ENCODE results near the gene CCDC60. TPM values are rescaled to one million over a fixed set of nuclear protein-coding genes. Genes with fewer than 3 reads are reported as not detected.
"Not testable (repeated sequence)": the region's sequence is repeated elsewhere in the genome, so short reads cannot be mapped to it uniquely, and the experiment has no call there.

Gene CCDC60
- total RNA-seq, 8 experiments from 2014 or later, result 0.41 to 27.0 (median 10.8) TPM

DNA sequence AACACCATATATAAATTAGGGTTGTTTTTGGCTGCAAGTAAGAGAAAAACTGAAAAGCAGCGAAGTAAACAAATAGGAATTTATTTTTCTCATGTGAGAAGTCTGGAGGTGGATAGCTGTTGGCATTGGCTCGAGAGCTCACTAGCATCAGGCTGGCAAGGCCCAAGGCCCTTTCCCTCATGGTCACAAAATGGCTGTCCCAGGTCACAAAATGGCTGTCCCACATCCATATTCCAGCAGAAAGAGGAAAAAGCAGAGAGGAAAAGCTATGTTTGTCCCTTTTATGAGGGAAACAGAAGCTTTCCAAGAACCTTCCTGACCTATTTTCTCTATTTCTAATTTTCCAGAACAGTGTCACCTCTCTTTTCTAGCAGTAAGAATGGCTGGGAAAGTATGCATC lies 7.5 kb downstream of the CCDC60 start:
- no peak for ATAC-seq (replicated peaks in 6 of 8)
- Histone ChIP-seq H3K4me1 (replicated peaks in 1 of 2) (peaks cover 41 to 49% of the 10 kb centered on the region in 2 donors), H3K27ac (no peak overlapping the region), H3K4me3 (no peak overlapping the region)
- 13 to 100% (median 80%) methylated on average over 1 to 2 of the region's 2 CpGs; no CpG with 5 or more reads in 3 of the 10 experiments for WGBS, 10 experiments
- in situ Hi-C loops (cut with MboI; ENCODE audit: low pct_unique_long_range_greater_than_20kb in 2 of 9, low sequenced_read_pairs in 9 of 9, unreplicated experiment in 9 of 9), result no loop called here

DNA sequence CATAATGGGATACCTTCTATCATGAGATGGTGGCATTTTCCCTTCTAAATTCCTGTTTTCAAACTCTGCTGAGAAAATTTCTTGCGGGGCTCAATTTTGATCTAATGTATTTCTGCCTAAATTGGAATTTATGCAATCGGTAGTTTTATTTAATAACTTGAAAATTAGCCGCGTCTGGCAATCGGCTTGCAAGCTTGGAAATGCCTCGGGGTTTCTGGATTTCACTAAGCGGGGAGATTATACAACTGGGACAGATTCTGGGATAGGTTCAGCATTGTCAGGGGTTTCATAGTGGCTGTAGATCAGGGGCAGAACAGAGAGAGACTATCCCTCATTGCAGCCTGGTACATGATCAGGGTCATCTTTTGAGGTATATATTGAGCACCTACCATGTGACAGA lies 8.6 kb downstream of the CCDC60 start:
- 33 to 100% (median 94%) methylated on average over 2 to 7 of the region's 7 CpGs; no CpG with 5 or more reads in 1 of the 10 experiments for WGBS, 10 experiments
- in situ Hi-C loops (cut with MboI; ENCODE audit: low pct_unique_long_range_greater_than_20kb in 2 of 9, low sequenced_read_pairs in 9 of 9, unreplicated experiment in 9 of 9), result no loop called here
- peaks cover 33 to 38% of the 10 kb centered on the region in 2 donors for H3K4me1 ChIP-seq (replicated peaks in 1 of 2)
- H3K27ac ChIP-seq, result no peak overlapping the region
- no peak for ATAC-seq (replicated peaks in 6 of 8)
- no peak overlapping the region for H3K4me3 ChIP-seq

DNA sequence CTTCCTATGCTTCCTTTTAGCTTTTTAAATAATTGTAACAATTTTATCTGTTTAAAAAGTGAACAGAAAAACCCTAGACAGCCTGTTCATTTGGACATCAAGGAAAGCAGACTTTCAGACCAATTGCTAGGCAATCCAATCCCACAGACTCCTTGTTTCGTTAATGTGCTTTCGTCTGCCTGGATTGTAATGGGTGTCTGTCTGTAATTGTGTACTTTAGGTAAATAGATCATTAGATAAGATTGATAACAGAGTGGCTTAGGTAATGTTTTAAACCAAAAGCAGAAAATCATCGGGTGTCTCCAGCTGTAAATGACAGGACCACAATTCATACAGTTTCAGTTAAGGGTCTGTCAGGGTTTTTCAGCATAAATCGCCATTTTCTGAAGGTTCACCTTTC lies 19.6 kb downstream of the CCDC60 start:
- in situ Hi-C loops (cut with MboI; ENCODE audit: low pct_unique_long_range_greater_than_20kb in 2 of 9, low sequenced_read_pairs in 9 of 9, unreplicated experiment in 9 of 9), result no loop called here

DNA sequence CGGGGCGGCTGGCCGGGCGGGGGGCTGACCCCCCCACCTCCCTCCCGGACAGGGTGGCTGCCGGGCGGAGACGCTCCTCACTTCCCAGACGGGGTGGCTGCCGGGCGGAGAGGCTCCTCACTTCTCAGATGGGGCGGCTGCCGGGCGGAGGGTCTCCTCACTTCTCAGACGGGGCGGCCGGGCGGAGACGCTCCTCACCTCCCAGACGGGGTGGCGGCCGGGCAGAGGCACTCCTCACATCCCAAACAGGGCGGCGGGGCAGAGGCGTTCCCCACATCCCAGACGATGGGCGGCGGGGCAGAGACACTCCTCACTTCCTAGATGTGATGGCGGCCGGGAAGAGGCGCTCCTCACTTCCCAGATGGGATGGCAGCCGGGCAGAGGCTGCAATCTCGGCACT lies 25.8 kb downstream of the CCDC60 start:
- ATAC-seq (replicated peaks in 6 of 8); H3K4me3 ChIP-seq; in situ Hi-C loops (cut with MboI; ENCODE audit: low pct_unique_long_range_greater_than_20kb in 2 of 9, low sequenced_read_pairs in 9 of 9, unreplicated experiment in 9 of 9); H3K27ac ChIP-seq: not testable (repeated sequence)
- peaks cover 13 to 22% of the 10 kb centered on the region in 2 donors for H3K4me1 ChIP-seq (replicated peaks in 1 of 2)
- WGBS, 10 experiments, result no CpG with 5 or more reads among the region's 33 CpGs

More for the DNA sequence above, 19.6 kb downstream of the CCDC60 start:
- peak in 5 of 8 experiments; percentile 12 to 85 (median 32) for ATAC-seq (replicated peaks in 6 of 8)
- Histone ChIP-seq H3K4me3 (no peak overlapping the region), H3K4me1 (replicated peaks in 1 of 2) (peaks cover 0 to 11% of the 10 kb centered on the region in 2 donors), H3K27ac (peak overlapping the region in 1 of 2 donors; percentile 27)
- 12 to 96% (median 72%) methylated on average over 2 to 4 of the region's 4 CpGs for WGBS, 10 experiments

DNA sequence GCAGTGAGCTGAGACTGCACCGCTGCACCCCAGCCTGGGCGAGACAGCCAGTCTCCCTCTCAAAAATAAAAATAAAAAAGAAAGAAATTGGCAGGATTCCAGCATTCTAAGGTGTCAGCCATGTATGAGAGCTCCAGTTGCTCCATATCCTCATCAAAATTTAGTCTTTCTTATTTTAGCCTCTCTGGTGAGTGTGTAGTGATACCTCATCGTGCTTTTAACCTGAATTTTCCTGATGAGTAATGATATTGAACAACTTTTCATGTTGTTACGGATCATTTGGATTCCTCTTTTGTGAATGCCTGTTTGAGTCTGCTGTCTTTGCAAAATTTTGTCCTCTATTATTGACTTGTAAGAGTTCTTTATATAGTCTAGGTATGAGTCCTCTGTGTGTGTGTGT lies 28.5 kb downstream of the CCDC60 start:
- ATAC-seq (replicated peaks in 6 of 8), result no peak
- H3K27ac ChIP-seq, result no peak overlapping the region
- H3K4me3 ChIP-seq, result no peak overlapping the region
- peaks cover 13 to 19% of the 10 kb centered on the region in 2 donors for H3K4me1 ChIP-seq (replicated peaks in 1 of 2)
- WGBS, 10 experiments, result 27 to 100% (median 91%) methylated on average over 1 to 4 of the region's 4 CpGs
- in situ Hi-C loops (cut with MboI; ENCODE audit: low pct_unique_long_range_greater_than_20kb in 2 of 9, low sequenced_read_pairs in 9 of 9, unreplicated experiment in 9 of 9), result no loop called here

DNA sequence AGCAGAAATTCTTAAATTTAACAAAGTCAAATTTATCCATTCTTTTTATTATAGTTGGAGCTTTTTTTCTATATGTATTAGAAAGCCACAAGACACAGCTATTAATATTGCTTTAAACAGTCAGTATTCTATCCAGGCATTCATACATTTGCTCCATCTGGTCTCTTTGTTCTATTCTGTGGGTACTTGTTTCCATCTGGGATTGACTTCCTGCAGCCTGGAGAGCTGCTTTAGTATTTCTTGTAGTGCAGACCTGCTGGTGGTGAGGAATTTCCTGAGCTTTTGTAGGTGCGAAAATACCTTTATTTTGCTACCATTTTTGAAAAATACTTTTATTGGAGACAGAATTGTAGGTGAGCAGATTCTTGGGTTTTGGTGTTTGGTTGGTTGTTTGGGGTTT lies 29.0 kb downstream of the CCDC60 start:
- ATAC-seq (replicated peaks in 6 of 8), result peak in 2 of 8 experiments; percentile 33 to 42
- in situ Hi-C loops (cut with MboI; ENCODE audit: low pct_unique_long_range_greater_than_20kb in 2 of 9, low sequenced_read_pairs in 9 of 9, unreplicated experiment in 9 of 9), result no loop called here
- WGBS, 10 experiments, result 0 to 71% (median 48%) methylated on average over 1 of the region's 1 CpG; no CpG with 5 or more reads in 2 of the 10 experiments
- H3K4me1 ChIP-seq (replicated peaks in 1 of 2), result peaks cover 14 to 22% of the 10 kb centered on the region in 2 donors
- H3K27ac ChIP-seq, result no peak overlapping the region
- no peak overlapping the region for H3K4me3 ChIP-seq

DNA sequence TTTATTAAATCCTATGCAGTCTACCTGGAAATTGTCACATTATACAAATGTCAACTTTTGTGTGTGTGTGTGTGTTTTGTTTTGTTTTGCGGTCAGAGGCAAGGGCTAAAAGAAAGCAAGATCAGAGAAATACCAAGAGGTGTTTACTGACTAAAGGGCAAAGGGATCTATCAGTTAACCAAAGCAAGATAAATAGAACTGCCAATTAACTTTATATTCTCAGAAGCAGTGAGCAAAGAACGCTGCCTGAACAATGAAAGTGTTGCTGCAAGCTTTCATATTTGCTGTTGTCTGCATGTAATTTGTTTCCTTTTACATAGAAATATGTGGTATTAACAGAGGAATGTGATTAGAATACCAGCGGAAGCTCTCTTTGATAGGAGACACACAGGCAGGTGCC lies 30.9 kb downstream of the CCDC60 start:
- no peak for ATAC-seq (replicated peaks in 6 of 8)
- H3K27ac ChIP-seq, result no peak overlapping the region
- in situ Hi-C loops (cut with MboI; ENCODE audit: low pct_unique_long_range_greater_than_20kb in 2 of 9, low sequenced_read_pairs in 9 of 9, unreplicated experiment in 9 of 9), result no loop called here
- no peak overlapping the region for H3K4me3 ChIP-seq
- 30 to 81% (median 56%) methylated on average over 1 to 3 of the region's 3 CpGs for WGBS, 10 experiments
- peaks cover 20 to 41% of the 10 kb centered on the region in 2 donors for H3K4me1 ChIP-seq (replicated peaks in 1 of 2)

DNA sequence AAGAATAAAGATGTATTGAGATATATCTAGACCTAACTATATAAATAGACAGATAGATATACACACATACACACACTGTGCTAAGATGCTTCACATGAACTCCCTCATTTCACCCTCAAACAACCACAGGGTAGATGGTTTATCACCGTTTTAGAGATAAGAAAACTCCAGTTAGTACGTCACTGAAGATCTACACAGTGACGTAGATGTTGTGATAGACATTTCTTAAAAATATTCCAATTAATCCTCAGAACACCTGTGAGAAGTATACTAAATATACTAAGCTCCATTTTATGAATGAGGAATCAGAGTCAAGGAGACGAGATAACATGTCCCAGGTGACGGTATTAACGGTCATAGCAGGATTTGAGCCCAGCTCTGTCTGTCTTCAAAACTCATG lies 31.5 kb downstream of the CCDC60 start:
- no peak overlapping the region for H3K27ac ChIP-seq
- 29 to 100% (median 95%) methylated on average over 2 to 6 of the region's 6 CpGs; no CpG with 5 or more reads in 1 of the 10 experiments for whole genome bisulfite sequencing, 10 experiments
- H3K4me3 ChIP-seq, result no peak overlapping the region
- H3K4me1 ChIP-seq (replicated peaks in 1 of 2), result peaks cover 20 to 41% of the 10 kb centered on the region in 2 donors
- in situ Hi-C loops (cut with MboI; ENCODE audit: low pct_unique_long_range_greater_than_20kb in 2 of 9, low sequenced_read_pairs in 9 of 9, unreplicated experiment in 9 of 9), result no loop called here
- ATAC-seq (replicated peaks in 6 of 8), result no peak

DNA sequence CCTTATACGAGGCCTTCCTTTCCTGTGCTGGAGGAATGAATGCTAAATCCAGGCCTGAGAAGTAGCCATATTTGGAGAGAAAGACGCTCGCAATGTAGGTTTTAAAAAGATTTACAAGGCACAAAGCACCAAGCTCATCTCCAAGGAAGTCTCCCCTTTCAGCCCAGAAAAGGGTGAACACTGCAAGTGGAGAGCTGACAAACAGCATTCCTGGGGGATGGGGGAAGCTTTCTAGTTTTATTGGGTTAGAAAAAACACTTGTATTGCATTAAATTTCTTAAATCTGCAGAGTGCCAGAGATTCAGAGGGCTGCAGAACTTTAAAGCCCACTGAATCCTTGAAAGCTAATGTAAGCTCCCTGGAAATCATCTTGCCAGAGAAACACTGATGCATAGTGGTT lies 34.6 kb downstream of the CCDC60 start:
- in situ Hi-C loops (cut with MboI; ENCODE audit: low pct_unique_long_range_greater_than_20kb in 2 of 9, low sequenced_read_pairs in 9 of 9, unreplicated experiment in 9 of 9), result no loop called here
- H3K4me1 ChIP-seq (replicated peaks in 1 of 2), result peaks cover 10 to 36% of the 10 kb centered on the region in 2 donors
- H3K4me3 ChIP-seq, result no peak overlapping the region
- ATAC-seq (replicated peaks in 6 of 8), result no peak
- H3K27ac ChIP-seq, result no peak overlapping the region
- WGBS, 10 experiments, result 57 to 100% (median 75%) methylated on average over 1 to 3 of the region's 3 CpGs; no CpG with 5 or more reads in 2 of the 10 experiments

DNA sequence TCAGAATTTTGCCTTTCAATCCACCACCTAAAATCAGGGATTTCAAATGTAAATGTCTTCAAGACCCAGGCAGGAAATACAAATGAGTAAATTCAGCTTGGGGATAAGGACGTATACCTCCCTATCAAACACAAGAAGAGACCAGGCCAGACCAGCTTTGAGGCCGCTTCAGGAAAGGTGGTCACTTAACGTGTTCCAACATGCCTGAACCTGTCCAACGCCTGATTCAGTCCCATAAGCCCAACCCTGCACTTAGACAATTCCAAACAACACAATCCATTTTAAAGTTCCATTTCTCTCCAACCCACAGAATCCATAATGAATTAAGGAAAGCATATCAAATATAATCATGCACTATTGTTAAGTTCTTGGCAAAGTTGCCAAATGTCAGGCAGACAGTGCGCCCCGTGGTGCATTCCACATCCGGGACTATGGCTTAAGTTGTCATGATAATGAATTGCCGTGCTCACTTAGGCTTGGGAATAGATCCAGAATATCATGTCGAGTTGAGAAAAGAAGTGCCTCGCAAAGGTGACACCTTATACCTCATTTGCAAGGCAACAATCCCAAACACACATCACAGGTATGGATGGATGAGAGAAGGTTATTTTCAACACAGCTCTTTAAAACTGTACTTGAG lies 35.5 kb downstream of the CCDC60 start:
- ATAC-seq (replicated peaks in 6 of 8), result peak in 2 of 8 experiments; percentile 11 to 38
- in situ Hi-C loops (cut with MboI; ENCODE audit: low pct_unique_long_range_greater_than_20kb in 2 of 9, low sequenced_read_pairs in 9 of 9, unreplicated experiment in 9 of 9), result no loop called here
- Histone ChIP-seq H3K4me3 (no peak overlapping the region), H3K27ac (no peak overlapping the region), H3K4me1 (replicated peaks in 1 of 2) (peaks cover 15 to 41% of the 10 kb centered on the region in 2 donors)
- 10 to 100% (median 85%) methylated on average over 1 to 7 of the region's 10 CpGs for WGBS, 10 experiments

DNA sequence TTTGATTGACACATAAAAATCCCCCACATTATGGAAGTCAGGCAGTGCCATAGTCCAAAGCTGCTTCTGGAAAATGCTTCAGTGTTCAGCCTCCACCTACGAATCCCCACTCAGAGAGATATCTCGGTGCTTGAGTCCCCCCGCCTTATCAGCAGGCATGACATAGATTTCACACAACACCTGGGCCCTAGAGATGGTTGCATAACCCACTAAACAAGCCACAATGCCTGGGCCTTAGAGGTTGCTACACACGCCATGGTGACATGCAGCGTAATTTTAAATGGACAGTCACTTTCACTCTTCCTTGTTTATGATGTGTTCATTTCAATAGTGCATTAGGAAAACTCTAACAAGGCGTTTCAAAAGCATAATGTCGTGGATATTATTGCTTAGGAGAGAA lies 38.0 kb downstream of the CCDC60 start:
- H3K27ac ChIP-seq, result no peak overlapping the region
- H3K4me1 ChIP-seq (replicated peaks in 1 of 2), result peaks cover 27 to 60% of the 10 kb centered on the region in 2 donors
- peak in 2 of 8 experiments; percentile 13 to 16 for ATAC-seq (replicated peaks in 6 of 8)
- in situ Hi-C loops (cut with MboI; ENCODE audit: low pct_unique_long_range_greater_than_20kb in 2 of 9, low sequenced_read_pairs in 9 of 9, unreplicated experiment in 9 of 9), result no loop called here
- no peak overlapping the region for H3K4me3 ChIP-seq
- WGBS, 10 experiments, result 13 to 100% (median 87%) methylated on average over 1 to 7 of the region's 7 CpGs

DNA sequence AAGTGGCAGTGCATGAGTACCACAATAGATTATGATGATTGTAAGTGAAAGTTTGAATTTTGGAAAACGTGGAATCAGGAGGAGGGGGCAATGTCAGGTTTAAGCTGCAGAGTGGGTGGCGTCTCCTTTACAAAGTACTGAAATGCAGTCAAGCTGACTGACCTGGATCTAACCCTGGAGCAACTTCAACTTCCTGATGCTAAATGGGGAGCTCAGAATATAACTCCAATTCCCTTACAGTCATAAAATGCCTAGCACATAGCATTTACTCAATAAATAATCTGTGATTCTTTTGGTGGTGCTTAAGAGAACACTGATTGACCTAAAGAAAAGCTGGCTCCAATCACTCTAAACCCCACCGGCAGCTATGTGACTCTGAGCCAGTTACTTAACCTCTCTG lies 38.5 kb downstream of the CCDC60 start:
- peak in 2 of 8 experiments; percentile 5 to 9 for ATAC-seq (replicated peaks in 6 of 8)
- Histone ChIP-seq H3K4me3 (no peak overlapping the region), H3K27ac (no peak overlapping the region), H3K4me1 (replicated peaks in 1 of 2) (peaks cover 27 to 60% of the 10 kb centered on the region in 2 donors)
- 0 to 100% (median 74%) methylated on average over 1 to 3 of the region's 3 CpGs; no CpG with 5 or more reads in 2 of the 10 experiments for WGBS, 10 experiments
- in situ Hi-C loops (cut with MboI; ENCODE audit: low pct_unique_long_range_greater_than_20kb in 2 of 9, low sequenced_read_pairs in 9 of 9, unreplicated experiment in 9 of 9), result no loop called here

DNA sequence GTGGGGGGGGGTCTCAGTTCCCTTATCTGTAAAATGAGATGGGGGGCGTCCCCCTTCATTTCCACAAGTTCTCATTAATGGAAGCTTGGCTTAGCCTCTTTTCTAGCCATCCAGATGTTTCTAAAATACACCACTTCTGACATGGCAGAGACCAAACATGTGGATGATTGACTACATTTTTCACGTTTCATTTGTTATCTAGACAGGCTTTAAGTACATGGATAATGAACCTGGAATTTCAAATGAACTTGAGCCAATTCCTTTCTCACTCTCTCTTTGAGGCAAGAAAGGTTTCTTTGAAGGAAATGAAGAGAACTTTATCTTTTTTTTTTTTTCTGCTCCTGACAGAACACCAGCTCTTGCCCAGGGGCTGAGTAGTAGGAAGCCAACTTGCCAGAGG lies 39.1 kb downstream of the CCDC60 start:
- Histone ChIP-seq H3K4me3 (no peak overlapping the region), H3K4me1 (replicated peaks in 1 of 2) (peaks cover 24 to 55% of the 10 kb centered on the region in 2 donors), H3K27ac (no peak overlapping the region)
- WGBS, 10 experiments, result 40 to 100% (median 88%) methylated on average over 1 to 2 of the region's 2 CpGs; no CpG with 5 or more reads in 5 of the 10 experiments
- ATAC-seq (replicated peaks in 6 of 8), result no peak
- in situ Hi-C loops (cut with MboI; ENCODE audit: low pct_unique_long_range_greater_than_20kb in 2 of 9, low sequenced_read_pairs in 9 of 9, unreplicated experiment in 9 of 9), result no loop called here

DNA sequence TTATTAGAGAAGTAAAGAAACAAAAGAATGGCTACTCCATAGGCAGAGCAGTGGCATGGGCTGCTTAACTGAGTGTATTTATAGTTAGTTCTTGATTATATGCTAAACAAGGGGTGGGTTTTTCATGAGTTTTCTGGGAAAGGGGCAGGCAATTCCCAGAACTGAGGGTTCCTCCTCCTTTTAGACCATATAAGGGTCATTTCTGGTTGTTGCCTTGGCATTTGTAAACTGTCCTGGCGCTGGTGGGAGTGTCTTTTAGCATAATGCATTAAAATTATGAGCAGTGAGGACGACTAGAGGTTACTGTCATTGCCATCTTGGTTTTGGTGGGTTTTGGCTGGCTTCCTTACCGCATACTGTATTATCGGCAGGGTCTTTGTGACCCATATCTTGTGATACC lies 40.1 kb downstream of the CCDC60 start:
- Histone ChIP-seq H3K4me1 (replicated peaks in 1 of 2) (peaks cover 20 to 45% of the 10 kb centered on the region in 2 donors), H3K27ac (peak overlapping the region; percentile 73 to 93), H3K4me3 (no peak overlapping the region)
- in situ Hi-C loops (cut with MboI; ENCODE audit: low pct_unique_long_range_greater_than_20kb in 2 of 9, low sequenced_read_pairs in 9 of 9, unreplicated experiment in 9 of 9), result no loop called here
- peak in 7 of 8 experiments; percentile 10 to 80 (median 20) for ATAC-seq (replicated peaks in 6 of 8)
- 45 to 100% (median 62%) methylated on average over 2 to 4 of the region's 4 CpGs; no CpG with 5 or more reads in 6 of the 10 experiments for WGBS, 10 experiments

Measured in motor neuron (in vitro differentiated cells).